GM12878 (cell line): ENCODE measurements around the gene NR2F2. TPM values are rescaled to one million over a fixed set of nuclear protein-coding genes. Genes with fewer than 3 reads are reported as not detected.
A peak's percentile ranks its signal among the peaks of the same experiment; 100 is the strongest.

Experiments
- ATAC-seq: fragments of 200-7000 bp; cut with Tn5 transposase; 3 replicates; pipeline ENCODE4 v1.9.1; 2020; ENCODE audit warnings: mild to moderate bottlenecking, moderate library complexity
- BruUV-seq: library from RNA; stranded (reverse); fragments of 400-500 nt; replicated peaks from 2 replicates; lab custom pipeline; 2021; lab: Mats Ljungman, UMichigan
- CTCF ChIA-PET: fragments of 300-600 bp; sonication (Branson Sonifier 250); formaldehyde crosslinking; extraction: SDS; loops from one replicate; lab custom pipeline; 2021; ENCODE audit warnings: inconsistent platforms; lab: Yijun Ruan, JAX
- POLR2A ChIA-PET: fragments of 350-600 bp; formaldehyde crosslinking; extraction: SDS; loops from one replicate; lab custom pipeline; 2021; ENCODE audit warnings: inconsistent platforms; lab: Charles Lee
- RAD21 ChIA-PET: fragments of 300-600 bp; sonication (Branson Sonifier 250); formaldehyde crosslinking; loops from one replicate; lab custom pipeline; 2023; ENCODE audit warnings: antibody characterized with exemption; ENCODE audit not compliant: unreplicated experiment; lab: Charles Lee
- SMC1A ChIA-PET: fragments of 300-600 bp; sonication (Branson Sonifier 250); formaldehyde crosslinking; loops from one replicate; lab custom pipeline; 2023; ENCODE audit not compliant: unreplicated experiment, uncharacterized antibody; lab: Charles Lee
- DNase-seq: peaks from one replicate; pipeline ENCODE4 v3.0.0-alpha.2; 2011; ENCODE audit warnings: low read depth, low spot score
- FAIRE-seq: peaks from 3 replicates; lab custom pipeline; 2011; peaks lifted over from hg19 to GRCh38; lab: Jason Lieb, UNC
- H2AFZ ChIP-seq: 2 replicates; pipeline ENCODE4 v1.6.0; 2011; ENCODE audit warnings: low read depth, low read length, control low read depth; ENCODE audit not compliant: control insufficient read depth
- H3K27ac ChIP-seq: 2 replicates; pipeline ENCODE4 v1.5.1; 2011; ENCODE audit warnings: control low read depth; ENCODE audit not compliant: control insufficient read depth, insufficient read depth
- H3K27me3 ChIP-seq, 2 experiments: replicated peaks in 1 of 2; 2 replicates each; pipeline versions ENCODE4 v1.6.0 to v1.6.1; 2011; ENCODE audit warnings: low read length in 1 of 2; ENCODE audit not compliant: control insufficient read depth in 2 of 2, insufficient read depth in 2 of 2
- H3K36me3 ChIP-seq, 2 experiments: 2 replicates each; pipeline ENCODE4 v1.5.1; 2011; ENCODE audit warnings: low read length in 1 of 2; ENCODE audit not compliant: control insufficient read depth in 2 of 2, insufficient read depth in 2 of 2
- H3K4me1 ChIP-seq: 2 replicates; pipeline ENCODE4 v1.6.1; 2011; ENCODE audit warnings: mild to moderate bottlenecking, low read length, moderate library complexity, mixed read lengths; ENCODE audit not compliant: control insufficient read depth, insufficient read depth
- H3K4me2 ChIP-seq: 2 replicates; pipeline ENCODE4 v1.6.0; 2011; ENCODE audit warnings: control low read depth; ENCODE audit not compliant: control insufficient read depth, insufficient read depth
- H3K4me3 ChIP-seq: fragments of 200-600 bp; sonication (generic); 2 replicates; pipeline ENCODE4 v1.5.1; 2016
- H3K79me2 ChIP-seq: 2 replicates; pipeline ENCODE4 v1.6.0; 2011; ENCODE audit warnings: low read length; ENCODE audit not compliant: control insufficient read depth, insufficient read depth
- H3K9ac ChIP-seq: 2 replicates; pipeline ENCODE4 v1.8.0; 2011; ENCODE audit warnings: low read length, control low read depth, mixed read lengths; ENCODE audit not compliant: control insufficient read depth, insufficient read depth
- H3K9me3 ChIP-seq: replicated peaks from 3 replicates; pipeline ENCODE4 v1.5.1; 2011; ENCODE audit warnings: mild to moderate bottlenecking, low read length; ENCODE audit not compliant: control insufficient read depth, insufficient read depth
- H4K20me1 ChIP-seq: 2 replicates; pipeline ENCODE4 v1.6.0; 2011; ENCODE audit not compliant: control insufficient read depth, insufficient read depth
- CEBPB ChIP-seq, 2 experiments: fragments of 150-350 bp in 1 of 2; IDR thresholded peaks; 2 replicates each; pipeline ENCODE4 v1.6.1; 2012 to 2014; ENCODE audit warnings: low read depth in 2 of 2, low read length in 2 of 2, borderline replicate concordance in 1 of 2, inconsistent platforms in 1 of 2
- CHD1 ChIP-seq: IDR thresholded peaks from 2 replicates; pipeline ENCODE4 v1.6.1; 2012; ENCODE audit warnings: low read depth, low read length, improper control_type of control experiment
- RB1 ChIP-seq: fragments of 450-650 bp; formaldehyde crosslinking; IDR thresholded peaks from 2 replicates; pipeline ENCODE4 v1.6.1; 2017; ENCODE audit warnings: mild to moderate bottlenecking, borderline replicate concordance
- SMC3 ChIP-seq: IDR thresholded peaks from 2 replicates; pipeline ENCODE4 v1.6.1; 2011; ENCODE audit warnings: low read length, improper control_type of control experiment, borderline replicate concordance
- WGBS: methylation state at CpG from one replicate; pipeline ENCODE4 v1.1.6; 2016; ENCODE audit warnings: low lambda C conversion rate; ENCODE audit not compliant: insufficient replicate concordance, insufficient coverage; ENCODE audit errors: missing lambda C conversion rate; 5-methylcytosine and 5-hydroxymethylcytosine counted together
- in situ Hi-C: fragments of 300-500 bp; cut with MboI; formaldehyde crosslinking; loops from 9 replicates; pipeline ENCODE4 v1.14.3; 2018; ENCODE audit warnings: mixed read lengths
- intact Hi-C: fragments of 100-400 bp; cut with micrococcal nuclease; formaldehyde crosslinking; loops from one replicate; pipeline ENCODE4 v1.14.2; 2022; ENCODE audit not compliant: unreplicated experiment
- polyA plus RNA-seq, 11 experiments: library from polyadenylated mRNA; depleted of rRNA in 4 of 11; unstranded in 6 of 11; stranded (reverse) in 5 of 11; fragments of >200 nt; fragmentation: Nextera tagmentation in 4 of 11; fragmentation: Illumina TruSeq in 1 of 11; extraction: Ambion mirVana in 4 of 11; extraction: Trizol in 1 of 11; gene quantifications; 1 replicate in 1 of 11; 2 replicates in 10 of 11; pipeline versions ENCODE4 v1.2.1 to v1.2.3, GENCODE V29; 2011 to 2016; ENCODE audit warnings: inconsistent platforms in 2 of 11, missing spikeins in 2 of 11, low read depth in 1 of 11
- total RNA-seq, 4 experiments: library from RNA; depleted of rRNA in 3 of 4; stranded (reverse); fragments of >200 nt in 3 of 4; fragmentation: Illumina TruSeq in 1 of 4; extraction: Trizol in 1 of 4; gene quantifications; 2 replicates each; pipeline versions ENCODE4 v1.2.1 to v1.2.3, GENCODE V29; 2013 to 2021
- TF ChIP-seq, protein P1 (sequence below): fragments of 450-650 bp; IDR thresholded peaks from 2 replicates; pipeline ENCODE4 v1.6.1; 2018; ENCODE audit warnings: mild to moderate bottlenecking, low read depth, moderate library complexity; ENCODE audit not compliant: partially characterized antibody
- TF ChIP-seq, protein P2 (sequence below): fragments of 450-650 bp; IDR thresholded peaks from 2 replicates; pipeline ENCODE4 v1.6.1; 2017; ENCODE audit warnings: low read depth, mild to moderate bottlenecking, moderate library complexity

NR2F2 gene
- total and polyA plus RNA-seq, 10 of the 15 experiments (the other 5 are each of a cell fraction or from before 2014, with no cell fraction given) = 1.1 to 10.1 (median 3.2) TPM

DNA sequence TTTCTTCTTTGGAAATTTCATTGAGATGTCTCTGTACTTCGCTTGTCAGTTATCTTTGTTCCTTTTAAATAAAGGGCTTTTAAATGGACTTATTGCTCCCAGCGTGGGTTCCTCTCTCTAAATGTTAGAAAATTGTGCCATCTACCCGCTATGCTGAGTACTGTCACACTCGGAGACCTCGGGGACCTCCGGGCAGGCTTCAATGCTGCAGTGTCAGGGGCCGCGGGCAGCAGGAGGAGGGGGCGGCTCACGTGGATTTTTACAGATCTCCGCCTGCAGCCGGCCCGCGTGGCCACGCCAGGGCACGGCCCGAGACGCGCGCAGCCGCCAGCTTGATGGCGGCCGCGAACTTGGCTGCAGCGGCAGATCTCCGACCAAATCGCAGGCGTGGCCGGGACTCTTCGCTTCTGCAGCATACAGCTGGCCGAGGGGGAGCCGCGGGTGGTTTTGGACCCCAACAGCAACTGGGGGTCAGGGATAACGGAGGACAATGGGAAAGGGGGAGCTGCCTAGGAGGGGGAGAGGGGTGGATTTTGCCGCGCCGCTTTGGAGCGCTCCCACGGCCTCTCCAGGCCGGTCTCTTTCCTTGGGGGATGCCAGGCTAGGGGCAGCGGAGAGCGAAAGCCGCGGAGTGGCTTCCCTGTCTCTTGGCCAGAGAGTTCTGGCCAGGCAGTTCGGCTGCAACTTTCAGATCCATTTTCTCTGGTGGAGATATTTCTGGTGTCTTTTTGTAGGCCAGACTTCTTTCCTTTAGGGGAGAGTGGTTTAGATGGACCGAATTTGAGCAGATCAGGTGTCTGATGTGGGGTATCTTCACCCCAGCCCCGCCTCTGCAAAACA is 15.3 kb downstream of the NR2F2 start (continued):
- TF ChIP-seq, protein P1, sequence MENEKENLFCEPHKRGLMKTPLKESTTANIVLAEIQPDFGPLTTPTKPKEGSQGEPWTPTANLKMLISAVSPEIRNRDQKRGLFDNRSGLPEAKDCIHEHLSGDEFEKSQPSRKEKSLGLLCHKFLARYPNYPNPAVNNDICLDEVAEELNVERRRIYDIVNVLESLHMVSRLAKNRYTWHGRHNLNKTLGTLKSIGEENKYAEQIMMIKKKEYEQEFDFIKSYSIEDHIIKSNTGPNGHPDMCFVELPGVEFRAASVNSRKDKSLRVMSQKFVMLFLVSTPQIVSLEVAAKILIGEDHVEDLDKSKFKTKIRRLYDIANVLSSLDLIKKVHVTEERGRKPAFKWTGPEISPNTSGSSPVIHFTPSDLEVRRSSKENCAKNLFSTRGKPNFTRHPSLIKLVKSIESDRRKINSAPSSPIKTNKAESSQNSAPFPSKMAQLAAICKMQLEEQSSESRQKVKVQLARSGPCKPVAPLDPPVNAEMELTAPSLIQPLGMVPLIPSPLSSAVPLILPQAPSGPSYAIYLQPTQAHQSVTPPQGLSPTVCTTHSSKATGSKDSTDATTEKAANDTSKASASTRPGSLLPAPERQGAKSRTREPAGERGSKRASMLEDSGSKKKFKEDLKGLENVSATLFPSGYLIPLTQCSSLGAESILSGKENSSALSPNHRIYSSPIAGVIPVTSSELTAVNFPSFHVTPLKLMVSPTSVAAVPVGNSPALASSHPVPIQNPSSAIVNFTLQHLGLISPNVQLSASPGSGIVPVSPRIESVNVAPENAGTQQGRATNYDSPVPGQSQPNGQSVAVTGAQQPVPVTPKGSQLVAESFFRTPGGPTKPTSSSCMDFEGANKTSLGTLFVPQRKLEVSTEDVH = no peak
- TF ChIP-seq RB1 = 0 out of 2 replicates have a peak, but pooled peaks have one; percentile 49
- TF ChIP-seq CEBPB (IDR thresholded peaks at IDR 0.05; ENCODE audit: borderline replicate concordance in 1 of 2, low read depth in 2 of 2, low read length in 2 of 2) = no peak
- peak; percentile 87 for TF ChIP-seq SMC3

DNA sequence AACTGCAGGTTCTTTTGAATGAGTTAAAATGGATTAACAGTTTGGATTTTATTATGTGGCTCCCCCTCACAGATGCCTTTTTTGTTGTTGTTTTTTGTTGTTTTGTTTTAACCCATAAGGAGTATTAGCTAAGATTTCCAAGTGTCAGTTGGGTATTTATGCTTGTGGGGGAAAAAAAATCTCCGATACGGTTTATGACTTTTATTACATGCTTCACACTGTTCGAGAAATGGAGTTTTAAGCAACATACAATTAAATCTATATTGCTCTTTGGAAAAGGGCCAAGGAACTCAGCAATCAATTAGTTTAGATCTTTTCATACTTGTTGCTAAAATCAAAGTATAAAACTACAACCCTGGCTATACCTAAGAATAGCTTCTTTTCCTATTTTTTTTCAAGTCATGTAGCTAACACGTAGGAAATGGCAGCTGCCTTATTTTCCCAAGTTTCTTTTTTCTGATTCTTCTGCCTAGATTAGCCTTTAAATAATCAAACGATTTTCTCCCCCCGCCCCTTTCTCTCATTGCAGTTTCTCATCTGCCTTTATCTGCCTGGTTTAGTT is 16.0 kb downstream of the NR2F2 start:
- Histone ChIP-seq H3K27ac (no peak overlapping the region), H3K36me3 (no peaks in the 10 kb centered on the region; a peak in 1 of 4 replicates), H3K9ac (no peak overlapping the region), H3K79me2 (no peaks in the 10 kb centered on the region), H4K20me1 (no peaks in the 10 kb centered on the region), H3K4me3 (no peak overlapping the region), H3K27me3 (no peaks in the 10 kb centered on the region; a peak in 1 of 4 replicates), H3K9me3 (no peaks in the 10 kb centered on the region), H3K4me2 (no peak overlapping the region; the same call in 1 of the 2 replicates), H2AFZ (no peak overlapping the region), H3K4me1 (no peaks in the 10 kb centered on the region)
- CTCF ChIA-PET = interaction anchor here (0.6 to 13.0 kb wide), 16 partner anchors 9 to 1322 kb away, joined by 3 to 212 read pairs (median 4); partner anchors contain the start of gene NR2F2
- 2% methylated on average over 6 of the region's 6 CpGs for WGBS
- SMC1A ChIA-PET = interaction anchor here (0.8 to 6.0 kb wide), 13 partner anchors 10 to 888 kb away, joined by 3 to 105 read pairs (median 4); partner anchors contain the start of gene NR2F2
- in situ Hi-C loops (loop anchor here (10.0 kb wide), 1 partner anchor 1082 kb away; no protein-coding TSS in a partner anchor), intact Hi-C loops (loop anchor here (5.0 to 10.0 kb wide), 5 partner anchors 304 to 1059 kb away; no protein-coding TSS in a partner anchor)
- RAD21 ChIA-PET = interaction anchor here (0.8 to 10.3 kb wide), 14 partner anchors 8 to 1086 kb away, joined by 3 to 252 read pairs (median 6); partner anchors contain the start of gene NR2F2
- FAIRE-seq = no peak
- ATAC-seq = no peak
- no peak for DNase-seq
- POLR2A ChIA-PET = interaction anchor here (0.6 to 11.7 kb wide), 3 partner anchors 10 to 496 kb away, joined by 3 to 163 read pairs (median 31); partner anchors contain the start of gene NR2F2
- BruUV-seq = no TSS peak
- no peak for TF ChIP-seq CHD1
- TF ChIP-seq, protein P2, sequence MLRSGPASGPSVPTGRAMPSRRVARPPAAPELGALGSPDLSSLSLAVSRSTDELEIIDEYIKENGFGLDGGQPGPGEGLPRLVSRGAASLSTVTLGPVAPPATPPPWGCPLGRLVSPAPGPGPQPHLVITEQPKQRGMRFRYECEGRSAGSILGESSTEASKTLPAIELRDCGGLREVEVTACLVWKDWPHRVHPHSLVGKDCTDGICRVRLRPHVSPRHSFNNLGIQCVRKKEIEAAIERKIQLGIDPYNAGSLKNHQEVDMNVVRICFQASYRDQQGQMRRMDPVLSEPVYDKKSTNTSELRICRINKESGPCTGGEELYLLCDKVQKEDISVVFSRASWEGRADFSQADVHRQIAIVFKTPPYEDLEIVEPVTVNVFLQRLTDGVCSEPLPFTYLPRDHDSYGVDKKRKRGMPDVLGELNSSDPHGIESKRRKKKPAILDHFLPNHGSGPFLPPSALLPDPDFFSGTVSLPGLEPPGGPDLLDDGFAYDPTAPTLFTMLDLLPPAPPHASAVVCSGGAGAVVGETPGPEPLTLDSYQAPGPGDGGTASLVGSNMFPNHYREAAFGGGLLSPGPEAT = no peak
- TF ChIP-seq, protein P1 = no peak
